Astrocyte of the spinal cord (primary cell): Measurements from ENCODE around the gene SLC16A12.

Experiments used
- DNase-seq: peaks from one replicate; pipeline ENCODE4 v3.0.0; 2011; ENCODE audit warnings: low read depth, low spot score
- H3K4me3 ChIP-seq: 2 replicates; pipeline ENCODE4 v1.5.1; 2011; ENCODE audit warnings: low read depth, mild to moderate bottlenecking, low read length, moderate library complexity
- CTCF ChIP-seq: IDR thresholded peaks from 2 replicates; pipeline ENCODE4 v1.5.1; 2012; ENCODE audit warnings: low read depth, mild to moderate bottlenecking, low read length, inconsistent platforms
- in situ Hi-C: cut with HindIII; loops from 2 replicates; pipeline ENCODE4 v1.10.0; 2017; ENCODE audit warnings: low sequenced_read_pairs

SLC16A12 gene

DNA sequence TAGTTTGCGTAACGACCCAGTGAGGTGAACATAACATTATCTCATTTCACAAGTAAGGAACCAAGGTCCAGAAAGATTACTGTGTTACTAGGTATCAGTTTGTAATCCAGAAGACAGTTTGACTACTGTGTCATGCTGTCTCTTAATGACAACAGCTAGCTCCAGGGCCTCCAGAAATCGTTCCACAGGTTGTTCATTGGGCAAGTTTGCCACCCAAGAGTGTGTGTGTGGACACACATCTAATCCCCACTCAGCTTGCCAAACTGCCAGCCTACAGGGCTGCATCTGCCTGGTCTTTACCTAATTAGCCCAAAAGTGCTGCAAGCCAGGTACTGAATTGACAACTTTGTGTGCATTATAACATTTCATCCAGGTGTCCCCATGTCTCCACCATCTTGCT is 27.9 kb upstream of the SLC16A12 start:
- H3K4me3 ChIP-seq = no peak overlapping the region
- DNase-seq = no peak
- in situ Hi-C loops = no loop called here
- no peak for TF ChIP-seq CTCF

DNA sequence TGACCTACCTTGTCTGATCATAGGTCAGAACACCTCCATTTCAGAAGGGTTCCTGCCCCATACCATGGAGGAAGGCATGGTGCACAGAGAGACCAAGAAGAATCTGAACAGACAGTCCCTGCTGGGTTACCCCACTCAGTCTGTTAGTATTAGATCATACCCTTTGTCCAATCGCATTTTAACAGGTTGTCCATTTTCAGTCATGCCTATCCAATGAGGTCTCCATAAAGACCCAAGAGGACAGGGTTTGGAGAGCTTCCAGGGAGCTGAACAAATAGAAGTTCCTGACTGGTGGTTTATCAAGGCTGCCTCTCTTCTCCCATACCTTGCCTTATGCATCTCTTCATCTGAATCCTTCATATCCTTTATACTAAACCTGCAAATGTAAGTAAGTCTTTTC is 21.2 kb upstream of the SLC16A12 start:
- DNase-seq = peak; percentile 52
- no peak overlapping the region for H3K4me3 ChIP-seq
- in situ Hi-C loops = no loop called here
- TF ChIP-seq CTCF = no peak

GRCh38 chr10:89555688-89556445 is 20.5 kb upstream of the SLC16A12 start:
- DNase-seq = peak; percentile 36
- TF ChIP-seq CTCF = peak; percentile 18
- in situ Hi-C loops = no loop called here

GRCh38 chr10:89554433-89554832 is 19.0 kb upstream of the SLC16A12 start:
- H3K4me3 ChIP-seq = no peak overlapping the region
- TF ChIP-seq CTCF = no peak
- in situ Hi-C loops = no loop called here
- no peak for DNase-seq

More at GRCh38 chr10:89555688-89556445, 20.5 kb upstream of the SLC16A12 start:
- no peak overlapping the region for H3K4me3 ChIP-seq

GRCh38 chr10:89553064-89553734 is 17.8 kb upstream of the SLC16A12 start:
- TF ChIP-seq CTCF = no peak
- peak; percentile 90 for DNase-seq
- no peak overlapping the region for H3K4me3 ChIP-seq
- in situ Hi-C loops = no loop called here

GRCh38 chr10:89552213-89552612 is 16.8 kb upstream of the SLC16A12 start:
- no peak overlapping the region for H3K4me3 ChIP-seq
- TF ChIP-seq CTCF = no peak
- in situ Hi-C loops = no loop called here
- no peak for DNase-seq
